GM06990 (cell line): ENCODE results near the gene PACS1.

Experiments used
- DNase-seq: peaks from one replicate; pipeline ENCODE4 v3.0.0-alpha.2; 2011; ENCODE audit not compliant: insufficient read length; ENCODE audit errors: extremely low read depth
- H3K27me3 ChIP-seq: replicated peaks from 2 replicates; pipeline ENCODE4 v1.6.0; 2011; ENCODE audit warnings: low read length; ENCODE audit not compliant: control insufficient read depth, insufficient read depth
- H3K36me3 ChIP-seq: 2 replicates; pipeline ENCODE4 v1.5.1; 2011; ENCODE audit warnings: low read length; ENCODE audit not compliant: control insufficient read depth, insufficient read depth
- H3K4me3 ChIP-seq: replicated peaks from 2 replicates; pipeline ENCODE4 v1.5.1; 2011; ENCODE audit warnings: low read depth, mild to moderate bottlenecking, control low read depth, low read length
- TF ChIP-seq, protein P1 (sequence below): IDR thresholded peaks from 2 replicates; pipeline ENCODE4 v1.5.1; 2011; ENCODE audit warnings: low read length, control low read depth, mild to moderate bottlenecking, inconsistent platforms; ENCODE audit not compliant: insufficient read depth, poor library complexity, severe bottlenecking

PACS1 gene

GRCh38 chr11:66047541-66048365, 22.3 kb upstream of the PACS1 start:
- no peaks in the 10 kb centered on the region for H3K27me3 ChIP-seq
- H3K36me3 ChIP-seq = no peaks in the 10 kb centered on the region
- TF ChIP-seq, protein P1, sequence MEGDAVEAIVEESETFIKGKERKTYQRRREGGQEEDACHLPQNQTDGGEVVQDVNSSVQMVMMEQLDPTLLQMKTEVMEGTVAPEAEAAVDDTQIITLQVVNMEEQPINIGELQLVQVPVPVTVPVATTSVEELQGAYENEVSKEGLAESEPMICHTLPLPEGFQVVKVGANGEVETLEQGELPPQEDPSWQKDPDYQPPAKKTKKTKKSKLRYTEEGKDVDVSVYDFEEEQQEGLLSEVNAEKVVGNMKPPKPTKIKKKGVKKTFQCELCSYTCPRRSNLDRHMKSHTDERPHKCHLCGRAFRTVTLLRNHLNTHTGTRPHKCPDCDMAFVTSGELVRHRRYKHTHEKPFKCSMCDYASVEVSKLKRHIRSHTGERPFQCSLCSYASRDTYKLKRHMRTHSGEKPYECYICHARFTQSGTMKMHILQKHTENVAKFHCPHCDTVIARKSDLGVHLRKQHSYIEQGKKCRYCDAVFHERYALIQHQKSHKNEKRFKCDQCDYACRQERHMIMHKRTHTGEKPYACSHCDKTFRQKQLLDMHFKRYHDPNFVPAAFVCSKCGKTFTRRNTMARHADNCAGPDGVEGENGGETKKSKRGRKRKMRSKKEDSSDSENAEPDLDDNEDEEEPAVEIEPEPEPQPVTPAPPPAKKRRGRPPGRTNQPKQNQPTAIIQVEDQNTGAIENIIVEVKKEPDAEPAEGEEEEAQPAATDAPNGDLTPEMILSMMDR = no peak
- H3K4me3 ChIP-seq = no peak overlapping the region
- DNase-seq = no peak

GRCh38 chr11:66048547-66049323, 21.3 kb upstream of the PACS1 start, which contains the start of gene GAL3ST3:
GAL3ST3 (minus strand) TSS chr11:66049161; CDS start chr11:66045415, 3,746 bp downstream.
- Histone ChIP-seq H3K27me3 (no peaks in the 10 kb centered on the region), H3K4me3 (no peak within 1 kb of the TSS), H3K36me3 (no peaks in the 10 kb centered on the region; the same call in 1 of the 2 replicates)
- no peak for DNase-seq
- TF ChIP-seq, protein P1 = no peak

DNA sequence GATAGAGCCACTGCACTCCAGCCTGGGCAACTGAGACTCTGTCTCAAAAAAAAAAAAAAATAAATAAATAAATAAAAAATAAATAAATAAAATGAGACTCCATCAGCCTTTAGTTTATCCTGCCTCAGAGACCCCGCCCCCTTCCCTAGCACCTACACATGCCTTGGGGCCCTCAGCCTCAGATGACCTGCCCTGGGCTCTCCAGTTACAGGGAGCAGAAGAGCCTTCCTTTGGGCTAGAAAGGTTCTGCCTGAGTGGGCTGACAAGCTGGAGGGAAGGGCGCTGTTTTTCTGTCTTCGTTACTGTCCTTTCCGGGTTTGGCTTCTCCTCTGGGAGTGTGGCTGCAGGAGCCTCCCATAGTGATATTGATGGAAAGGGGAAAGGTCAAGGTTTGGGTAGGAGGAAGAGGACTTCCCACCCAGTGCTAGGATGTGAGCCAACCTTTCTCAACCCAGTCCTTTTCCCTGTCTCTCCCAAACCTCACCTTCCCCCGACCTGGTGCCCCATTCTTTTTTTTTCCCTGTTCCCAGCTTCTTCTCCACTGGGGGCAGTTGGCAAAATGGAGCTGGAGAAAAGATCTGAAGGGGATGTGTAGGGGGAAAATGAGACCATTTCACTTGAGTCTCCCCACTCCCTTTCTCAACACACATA, 19.4 kb upstream of the PACS1 start:
- TF ChIP-seq, protein P1 = no peak
- no peaks in the 10 kb centered on the region for H3K27me3 ChIP-seq
- DNase-seq = no peak
- no peak overlapping the region; the same call in 1 of the 2 replicates for H3K4me3 ChIP-seq
- peaks cover 8% of the 10 kb centered on the region for H3K36me3 ChIP-seq

DNA sequence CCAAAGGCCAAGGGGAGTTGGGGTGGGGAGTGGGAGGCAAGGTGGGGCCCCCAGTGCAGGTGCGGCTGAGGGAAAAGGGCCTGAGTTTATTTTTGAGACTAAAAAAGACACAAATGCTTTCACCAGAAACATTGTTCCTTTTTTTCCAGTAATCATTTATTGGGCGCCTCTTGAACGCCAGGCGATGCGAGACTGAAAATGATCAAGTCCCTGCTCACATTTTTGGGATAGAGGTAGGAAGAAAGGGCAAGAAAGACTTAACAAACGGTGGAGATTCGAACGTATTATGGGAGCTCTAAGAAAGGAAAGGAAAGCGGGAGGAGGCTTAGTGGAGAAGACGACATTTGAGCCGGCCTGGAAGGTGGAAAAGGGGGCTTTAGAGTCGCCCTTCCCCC, 18.7 kb upstream of the PACS1 start:
- Histone ChIP-seq H3K27me3 (no peaks in the 10 kb centered on the region), H3K4me3 (peak overlapping the region; percentile 69), H3K36me3 (peaks cover 10% of the 10 kb centered on the region)
- TF ChIP-seq, protein P1 = no peak
- no peak for DNase-seq

- H3K27me3 ChIP-seq = no peaks in the 10 kb centered on the region
- TF ChIP-seq, protein P1 = no peak
- DNase-seq = peak; percentile 100
- peak within 1 kb of the TSS; percentile 98 for H3K4me3 ChIP-seq
- peaks cover 15% of the 10 kb centered on the region for H3K36me3 ChIP-seq
Measured at GRCh38 chr11:66051766-66052663, 18.1 kb upstream of the PACS1 start, which contains the start of gene SF3B2. SF3B2 (plus strand) TSS chr11:66052364; CDS start chr11:66052385, 21 bp downstream.
